Endothelial cell of umbilical vein (primary cell): ENCODE data around the gene USP8. TPM values are rescaled to one million over a fixed set of nuclear protein-coding genes. Genes with fewer than 3 reads are reported as not detected.

Experiments used
- BruUV-seq: library from RNA; stranded (reverse); fragments of 400-500 nt; replicated peaks from 2 replicates; lab custom pipeline; 2021; lab: Mats Ljungman, UMichigan
- CTCF ChIA-PET: fragments of 300-600, 350-600 bp; sonication (Branson Sonifier 250); formaldehyde crosslinking; loops from one replicate; lab custom pipeline; 2021; ENCODE audit warnings: antibody characterized with exemption, inconsistent platforms; lab: Charles Lee
- POLR2A ChIA-PET: fragments of 300-600, 350-600 bp; sonication (Branson Sonifier 250); formaldehyde crosslinking; loops from one replicate; lab custom pipeline; 2021; ENCODE audit warnings: antibody characterized with exemption, inconsistent platforms; lab: Charles Lee
- DNase-seq: peaks from one replicate; pipeline ENCODE4 v3.0.0-alpha.2; 2011; ENCODE audit warnings: low read depth, low spot score
- FAIRE-seq: peaks from 2 replicates; lab custom pipeline; 2011; peaks lifted over from hg19 to GRCh38; lab: Jason Lieb, UNC
- H2AFZ ChIP-seq: 2 replicates; pipeline ENCODE4 v1.6.0; 2012; ENCODE audit warnings: low read depth, low read length, control low read depth, inconsistent platforms
- H3K27ac ChIP-seq: 2 replicates; pipeline ENCODE4 v1.5.1; 2011; ENCODE audit warnings: low read depth, mild to moderate bottlenecking, control low read depth, low read length, moderate library complexity; ENCODE audit not compliant: insufficient read depth
- H3K27me3 ChIP-seq, 2 experiments: 2 replicates each; pipeline versions ENCODE4 v1.6.0 to v1.6.1; 2011; ENCODE audit warnings: low read length in 2 of 2, mixed read lengths in 1 of 2; ENCODE audit not compliant: control insufficient read depth in 2 of 2, insufficient read depth in 2 of 2
- H3K36me3 ChIP-seq, 2 experiments: 2 replicates in 1 of 2; 3 replicates in 1 of 2; pipeline ENCODE4 v1.5.1; 2011; ENCODE audit warnings: low read length in 2 of 2, mild to moderate bottlenecking in 1 of 2, moderate library complexity in 1 of 2; ENCODE audit not compliant: control insufficient read depth in 2 of 2, insufficient read depth in 2 of 2; ENCODE audit errors: extremely low read depth in 1 of 2
- H3K4me1 ChIP-seq: 3 replicates; pipeline ENCODE4 v1.5.1; 2011; ENCODE audit warnings: mild to moderate bottlenecking, low read length; ENCODE audit not compliant: control insufficient read depth, insufficient read depth; ENCODE audit errors: extremely low read depth
- H3K4me2 ChIP-seq: 2 replicates; pipeline ENCODE4 v1.6.1; 2011; ENCODE audit warnings: low read length, control low read depth, mixed read lengths; ENCODE audit not compliant: insufficient read depth
- H3K4me3 ChIP-seq, 3 experiments: fragments of 200-600 bp in 1 of 3; sonication (generic), shearing (Covaris generic) in 1 of 3; replicated peaks in 1 of 3; 2 replicates each; pipeline ENCODE4 v1.5.1; 2011 to 2016; ENCODE audit warnings: control low read depth in 3 of 3, low read length in 3 of 3, mild to moderate bottlenecking in 2 of 3, inconsistent platforms in 1 of 3, low read depth in 1 of 3, moderate library complexity in 1 of 3; ENCODE audit not compliant: insufficient read depth in 1 of 3
- H3K79me2 ChIP-seq: 2 replicates; pipeline ENCODE4 v1.6.0; 2012; ENCODE audit warnings: low read length, inconsistent platforms; ENCODE audit not compliant: control insufficient read depth, insufficient read depth
- H3K9ac ChIP-seq: replicated peaks from 2 replicates; pipeline ENCODE3; 2011; ENCODE audit warnings: low read length, control low read depth; ENCODE audit not compliant: insufficient read depth; ENCODE audit errors: extremely low read depth
- H3K9me1 ChIP-seq: replicated peaks from 3 replicates; pipeline ENCODE4 v1.6.0; 2011; ENCODE audit warnings: mild to moderate bottlenecking, low read length; ENCODE audit not compliant: control insufficient read depth, insufficient read depth; ENCODE audit errors: extremely low read depth
- H3K9me3 ChIP-seq: replicated peaks from 2 replicates; pipeline ENCODE4 v1.5.1; 2012; ENCODE audit warnings: low read length, inconsistent platforms; ENCODE audit not compliant: control insufficient read depth, insufficient read depth
- H4K20me1 ChIP-seq: replicated peaks from 2 replicates; pipeline ENCODE3; 2011; ENCODE audit warnings: mild to moderate bottlenecking, low read length; ENCODE audit not compliant: control insufficient read depth, insufficient read depth; ENCODE audit errors: extremely low read depth
- EZH2 ChIP-seq: IDR thresholded peaks from 2 replicates; pipeline ENCODE4 v1.6.1; 2012; ENCODE audit warnings: borderline replicate concordance, low read depth, mild to moderate bottlenecking, moderate library complexity, low read length, inconsistent platforms; ENCODE audit not compliant: severe bottlenecking
- FOS ChIP-seq: IDR thresholded peaks from 2 replicates; pipeline ENCODE4 v1.6.1; 2011; ENCODE audit warnings: mild to moderate bottlenecking, low read length, moderate library complexity, borderline replicate concordance; ENCODE audit not compliant: insufficient read depth
- GATA2 ChIP-seq: IDR thresholded peaks from 2 replicates; pipeline ENCODE4 v1.7.0; 2011; ENCODE audit warnings: low read depth, mild to moderate bottlenecking, moderate library complexity, mixed read lengths, low read length; ENCODE audit not compliant: insufficient read length, insufficient read depth
- JUN ChIP-seq: IDR thresholded peaks from 2 replicates; pipeline ENCODE4 v1.6.1; 2011; ENCODE audit warnings: borderline replicate concordance, low read depth; ENCODE audit not compliant: insufficient read length, insufficient read depth
- MYC ChIP-seq: IDR thresholded peaks from one replicate; pipeline ENCODE4 v1.6.1; 2011; ENCODE audit warnings: mild to moderate bottlenecking, low read depth, low read length
- POLR2A ChIP-seq: IDR thresholded peaks from 2 replicates; pipeline ENCODE4 v1.6.1; 2012; ENCODE audit warnings: low read depth, mild to moderate bottlenecking, control low read depth, low read length
- POLR2AphosphoS5 ChIP-seq: IDR thresholded peaks from 2 replicates; pipeline ENCODE4 v1.6.1; 2012; ENCODE audit warnings: low read depth, mild to moderate bottlenecking, control low read depth, low read length, moderate library complexity; ENCODE audit not compliant: insufficient read depth
- dilution Hi-C: fragments of 300-500 bp; cut with MboI; formaldehyde crosslinking; loops from one replicate; pipeline ENCODE4 v1.15.0; 2019; ENCODE audit warnings: low sequenced_read_pairs; ENCODE audit not compliant: extremely low pct_ligation_motif_present
- intact Hi-C: fragments of 100-400 bp; cut with micrococcal nuclease; formaldehyde crosslinking; loops from one replicate; pipeline ENCODE4 v1.10.0; 2022
- polyA plus RNA-seq, 4 experiments: library from polyadenylated mRNA; depleted of rRNA in 3 of 4; stranded (reverse) in 3 of 4; unstranded in 1 of 4; fragments of >200 nt; gene quantifications; 2 replicates each; pipeline versions ENCODE4 v1.2.1 to v1.2.3, GENCODE V29; 2011 to 2012; ENCODE audit warnings: missing spikeins in 1 of 4
- total RNA-seq: library from RNA; stranded (reverse); gene quantifications from 2 replicates; pipeline ENCODE4 v1.2.3, GENCODE V29; 2021
- TF ChIP-seq, protein P1 (sequence below), 2 donors: IDR thresholded peaks; 1 replicate in 1 of 2; 2 replicates in 1 of 2; pipeline ENCODE4 v1.5.1; 2011; ENCODE audit warnings: low read length in 2 of 2, mild to moderate bottlenecking in 2 of 2, moderate library complexity in 2 of 2, control low read depth in 1 of 2, inconsistent platforms in 1 of 2, low read depth in 1 of 2; ENCODE audit not compliant: insufficient read depth in 1 of 2; ENCODE audit errors: extremely low read depth in 1 of 2
- TF ChIP-seq, protein P2 (sequence below): IDR thresholded peaks from 2 replicates; pipeline ENCODE4 v1.6.1; 2011; ENCODE audit not compliant: insufficient read depth, insufficient read length

Gene USP8
- total and polyA plus RNA-seq, 2 donors (not counting 3 experiments of a cell fraction or from before 2014, with no cell fraction given) = 19.0 to 44.8 TPM

DNA sequence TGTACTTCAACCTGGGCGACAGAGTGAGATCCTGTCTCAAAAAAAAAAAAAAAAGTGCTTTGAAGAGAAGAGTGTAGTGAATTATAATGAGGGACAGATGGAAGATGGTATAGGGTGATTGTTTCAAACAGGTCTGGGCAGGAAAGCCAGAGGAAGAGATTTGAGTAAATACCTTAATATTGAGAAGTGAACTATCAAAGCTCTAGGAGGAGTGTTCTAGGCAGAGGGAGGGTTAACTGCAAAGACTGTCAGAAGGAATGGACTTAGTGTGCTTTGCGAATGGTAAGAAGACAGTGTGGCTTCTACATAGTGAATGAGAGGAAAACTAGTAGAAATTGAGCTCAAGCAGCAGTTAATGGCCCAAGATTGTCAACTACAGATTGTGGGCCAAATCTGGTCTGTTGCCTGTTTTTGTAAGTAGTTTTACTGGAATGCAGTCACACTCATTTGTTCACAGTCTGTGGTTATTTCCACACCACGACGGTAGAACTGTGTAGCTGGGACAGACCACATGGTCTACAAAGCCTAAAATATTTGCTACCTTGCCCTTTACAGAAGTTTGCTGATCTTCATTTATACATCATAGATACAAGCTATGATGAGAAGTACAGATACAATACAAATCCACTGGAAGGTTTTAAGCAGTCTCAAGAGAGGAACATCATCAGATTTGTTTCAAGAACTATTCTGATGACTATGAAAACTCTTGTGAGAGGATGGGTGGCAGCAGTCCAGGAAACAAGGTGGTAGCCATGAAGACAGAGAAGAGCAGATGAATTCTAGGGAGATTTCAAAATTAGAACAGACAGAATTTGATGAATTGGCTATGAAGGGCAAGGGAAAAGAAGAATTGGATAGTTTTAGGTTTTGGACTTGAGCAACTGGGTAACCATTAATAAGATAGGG, 138.8 kb downstream of the USP8 start:
- intact Hi-C loops = no loop called here

More for the DNA sequence above, 138.8 kb downstream of the USP8 start:
- dilution Hi-C loops = no loop called here
- FAIRE-seq (no peak), DNase-seq (no peak)
- BruUV-seq = no TSS peak
- ChIA-PET POLR2A (no interaction called here), CTCF (interaction anchor here (1.7 kb wide), 1 partner anchor 15 kb away, joined by 4 read pairs; no protein-coding TSS in a partner anchor)
- Histone ChIP-seq H3K27ac (no peak overlapping the region), H3K9ac (no peak overlapping the region), H3K4me2 (no peak overlapping the region), H3K36me3 (peaks cover 0 to 7% of the 10 kb centered on the region in 2 experiments), H3K4me1 (no peaks in the 10 kb centered on the region), H3K79me2 (no peaks in the 10 kb centered on the region), H3K9me1 (no peaks in the 10 kb centered on the region), H2AFZ (no peak overlapping the region), H3K27me3 (no peaks in the 10 kb centered on the region), H4K20me1 (no peaks in the 10 kb centered on the region), H3K4me3 (no peak overlapping the region), H3K9me3 (no peaks in the 10 kb centered on the region)
- TF ChIP-seq POLR2A = no peak
- TF ChIP-seq JUN = no peak
- TF ChIP-seq POLR2AphosphoS5 = no peak
- TF ChIP-seq, protein P1, sequence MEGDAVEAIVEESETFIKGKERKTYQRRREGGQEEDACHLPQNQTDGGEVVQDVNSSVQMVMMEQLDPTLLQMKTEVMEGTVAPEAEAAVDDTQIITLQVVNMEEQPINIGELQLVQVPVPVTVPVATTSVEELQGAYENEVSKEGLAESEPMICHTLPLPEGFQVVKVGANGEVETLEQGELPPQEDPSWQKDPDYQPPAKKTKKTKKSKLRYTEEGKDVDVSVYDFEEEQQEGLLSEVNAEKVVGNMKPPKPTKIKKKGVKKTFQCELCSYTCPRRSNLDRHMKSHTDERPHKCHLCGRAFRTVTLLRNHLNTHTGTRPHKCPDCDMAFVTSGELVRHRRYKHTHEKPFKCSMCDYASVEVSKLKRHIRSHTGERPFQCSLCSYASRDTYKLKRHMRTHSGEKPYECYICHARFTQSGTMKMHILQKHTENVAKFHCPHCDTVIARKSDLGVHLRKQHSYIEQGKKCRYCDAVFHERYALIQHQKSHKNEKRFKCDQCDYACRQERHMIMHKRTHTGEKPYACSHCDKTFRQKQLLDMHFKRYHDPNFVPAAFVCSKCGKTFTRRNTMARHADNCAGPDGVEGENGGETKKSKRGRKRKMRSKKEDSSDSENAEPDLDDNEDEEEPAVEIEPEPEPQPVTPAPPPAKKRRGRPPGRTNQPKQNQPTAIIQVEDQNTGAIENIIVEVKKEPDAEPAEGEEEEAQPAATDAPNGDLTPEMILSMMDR (IDR thresholded peaks at IDR 0.05; ENCODE audit: extremely low read depth in 1 of 2, insufficient read depth in 1 of 2, low read depth in 1 of 2, low read length in 2 of 2) = no peak
- no peak for TF ChIP-seq GATA2
- TF ChIP-seq, protein P2, sequence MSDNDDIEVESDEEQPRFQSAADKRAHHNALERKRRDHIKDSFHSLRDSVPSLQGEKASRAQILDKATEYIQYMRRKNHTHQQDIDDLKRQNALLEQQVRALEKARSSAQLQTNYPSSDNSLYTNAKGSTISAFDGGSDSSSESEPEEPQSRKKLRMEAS = no peak
- no peak for TF ChIP-seq MYC
- no peak for TF ChIP-seq FOS
- no peak for TF ChIP-seq EZH2
